Duodenal mucosa (tissue), 2 donors: ENCODE measurements around the gene ISCU.

Source experiments
- H3K27ac ChIP-seq: one replicate; pipeline ENCODE4 v1.7.0; 2013; ENCODE audit warnings: low read depth, low read length
- H3K27me3 ChIP-seq, 2 donors: one replicate each; pipeline ENCODE4 v1.7.0; 2013; ENCODE audit warnings: low read length in 2 of 2, control low read depth in 1 of 2; ENCODE audit not compliant: insufficient read depth in 2 of 2, control insufficient read depth in 1 of 2
- H3K36me3 ChIP-seq, 2 donors: one replicate each; pipeline ENCODE4 v1.7.0; 2013; ENCODE audit warnings: low read length in 2 of 2, control low read depth in 1 of 2; ENCODE audit not compliant: insufficient read depth in 2 of 2, control insufficient read depth in 1 of 2
- H3K4me1 ChIP-seq, 2 donors: one replicate each; pipeline ENCODE4 v1.7.0; 2013; ENCODE audit warnings: low read length in 2 of 2, control low read depth in 1 of 2; ENCODE audit not compliant: insufficient read depth in 2 of 2, control insufficient read depth in 1 of 2
- H3K4me3 ChIP-seq, 2 donors: one replicate each; pipeline ENCODE4 v1.7.0; 2013; ENCODE audit warnings: low read length in 2 of 2, low read depth in 1 of 2
- H3K9ac ChIP-seq, 2 donors: one replicate each; pipeline ENCODE4 v1.7.0; 2013; ENCODE audit warnings: low read length in 2 of 2, low read depth in 1 of 2
- H3K9me3 ChIP-seq, 2 donors: one replicate each; pipeline ENCODE4 v1.7.0; 2013; ENCODE audit warnings: low read length in 2 of 2, control low read depth in 1 of 2; ENCODE audit not compliant: control insufficient read depth in 1 of 2

Gene ISCU

DNA sequence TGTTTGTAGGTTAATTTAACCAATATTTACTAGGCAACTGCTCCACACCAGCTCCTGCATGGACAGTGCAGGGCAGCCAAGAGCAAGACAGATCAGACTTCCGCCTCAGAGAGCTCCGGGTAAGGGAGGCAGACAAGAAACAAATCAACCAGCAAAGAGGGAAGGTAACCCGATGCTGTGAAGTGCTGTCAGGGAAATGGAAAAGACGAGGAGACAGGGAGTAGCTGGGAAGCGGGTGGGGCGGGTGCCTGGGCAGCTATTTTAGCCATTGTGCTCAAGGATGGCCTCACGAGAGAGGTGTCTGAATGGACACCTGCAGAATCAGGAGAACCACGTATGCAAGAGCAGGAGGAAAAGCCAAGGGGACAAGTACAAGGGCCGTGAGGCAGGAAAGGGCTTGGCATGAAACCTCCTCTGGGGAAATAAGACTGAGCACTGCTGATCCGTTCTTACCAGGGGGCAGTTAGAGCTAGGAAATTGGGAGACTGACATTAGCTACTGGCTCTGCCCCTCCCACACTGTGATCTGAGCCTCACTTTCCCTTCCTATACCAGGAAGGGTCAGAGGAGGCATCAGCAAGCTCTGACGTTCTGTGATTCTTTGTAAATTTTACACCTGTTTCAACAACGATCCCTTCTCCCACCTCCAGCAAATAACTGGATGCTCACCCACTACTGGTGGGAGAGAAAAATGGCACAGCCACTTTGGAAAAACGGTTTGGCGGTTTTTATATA lies 42.0 kb downstream of the ISCU start:
- Histone ChIP-seq H3K4me1 (no peaks in the 10 kb centered on the region), H3K27me3 (no peaks in the 10 kb centered on the region), H3K36me3 (no peaks in the 10 kb centered on the region), H3K27ac (no peak overlapping the region), H3K9ac (no peak overlapping the region), H3K9me3 (no peaks in the 10 kb centered on the region), H3K4me3 (no peak overlapping the region)

DNA sequence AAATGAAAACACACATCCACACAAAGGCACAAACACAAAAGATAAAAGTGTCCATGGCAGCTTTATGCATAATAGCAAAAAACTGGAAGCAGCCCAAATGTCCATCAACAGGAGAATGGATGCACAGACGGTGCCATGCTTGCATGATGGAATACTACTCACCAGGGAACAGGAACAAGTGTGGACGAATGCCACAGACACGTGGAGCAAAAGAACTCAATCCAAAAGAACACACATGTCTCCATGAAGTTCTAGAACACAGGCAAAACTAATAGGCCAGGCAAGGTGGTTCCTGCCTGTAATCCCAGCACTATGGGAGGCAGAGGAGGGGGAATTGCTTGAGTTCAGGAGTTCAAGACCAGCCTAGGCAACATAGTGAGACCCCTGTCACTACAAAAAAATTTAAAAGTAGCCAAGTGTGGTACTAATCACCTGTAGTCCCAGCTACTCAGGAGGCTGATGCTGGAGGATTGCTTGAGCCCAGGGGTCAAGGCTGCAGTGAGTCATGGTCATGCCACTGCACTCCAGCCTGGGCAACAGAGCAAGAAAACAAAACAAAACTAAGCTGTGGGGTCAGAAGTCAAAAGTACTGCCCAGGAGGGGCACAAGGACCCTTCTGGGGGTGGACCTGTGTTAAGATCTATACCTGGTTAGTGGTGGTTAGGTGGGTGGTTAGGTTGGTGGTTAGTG lies 42.7 kb downstream of the ISCU start:
- Histone ChIP-seq H3K9ac (no peak overlapping the region), H3K36me3 (no peaks in the 10 kb centered on the region), H3K9me3 (no peaks in the 10 kb centered on the region), H3K4me3 (no peak overlapping the region), H3K27ac (no peak overlapping the region), H3K27me3 (no peaks in the 10 kb centered on the region), H3K4me1 (no peaks in the 10 kb centered on the region)

DNA sequence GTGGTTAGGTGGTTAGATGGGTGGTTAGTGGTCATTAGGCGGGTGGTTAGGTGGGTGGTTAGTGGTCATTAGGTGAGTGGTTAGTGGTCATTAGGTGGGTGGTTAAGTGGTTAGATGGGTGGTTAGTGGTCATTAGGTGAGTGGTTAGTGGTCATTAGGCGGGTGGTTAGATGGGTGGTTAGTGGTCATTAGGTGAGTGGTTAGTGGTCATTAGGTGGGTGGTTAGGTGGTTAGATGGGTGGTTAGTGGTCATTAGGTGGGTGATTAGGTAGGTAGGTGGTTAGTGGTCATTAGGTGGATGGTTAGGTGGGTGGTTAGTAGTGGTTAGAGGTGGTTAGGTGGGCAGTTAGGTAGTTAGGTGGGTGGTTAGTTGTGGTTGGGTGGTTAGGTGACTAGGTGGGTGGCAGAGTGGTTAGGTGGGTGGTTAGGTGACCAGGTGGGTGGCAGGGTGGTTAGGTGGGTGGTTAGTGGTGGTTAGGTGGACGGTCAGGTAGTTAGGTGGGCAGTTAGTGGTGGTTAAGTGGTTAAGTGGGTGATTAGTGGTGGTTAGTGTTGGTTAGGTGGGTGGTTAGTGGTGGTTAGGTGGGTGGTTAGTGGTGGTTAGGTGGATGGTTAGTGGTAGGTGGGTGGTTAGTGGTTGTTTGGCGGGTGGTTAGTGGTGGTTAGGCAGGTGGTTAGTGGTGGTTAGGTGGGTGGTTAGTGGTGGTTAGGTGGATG lies 43.5 kb downstream of the ISCU start:
- no peaks in the 10 kb centered on the region for H3K9me3 ChIP-seq
- H3K4me3 ChIP-seq = no peak overlapping the region

DNA sequence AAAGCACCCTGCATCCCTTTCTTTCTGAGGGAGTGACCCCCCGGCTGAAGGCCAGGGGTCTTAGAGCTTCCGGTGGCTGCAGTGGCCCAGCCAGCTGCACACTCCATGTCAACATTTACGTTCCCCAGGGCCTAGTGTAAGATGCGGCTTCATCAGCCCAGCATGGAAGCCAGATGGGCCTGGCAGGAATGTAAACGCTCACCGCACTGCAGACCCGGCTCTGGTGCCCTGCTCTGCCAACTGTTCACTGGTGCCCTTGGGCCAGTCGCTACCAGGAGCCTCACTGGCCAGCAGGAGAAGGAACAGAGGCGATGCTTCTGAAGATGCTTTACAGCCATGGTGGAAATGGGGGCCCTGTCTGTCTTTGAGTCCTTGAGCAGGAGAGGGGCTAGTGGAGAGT lies 44.1 kb downstream of the ISCU start:
- Histone ChIP-seq H3K9ac (no peak overlapping the region), H3K27me3 (no peaks in the 10 kb centered on the region), H3K4me3 (no peak overlapping the region), H3K36me3 (no peaks in the 10 kb centered on the region), H3K27ac (no peak overlapping the region), H3K9me3 (no peaks in the 10 kb centered on the region), H3K4me1 (no peaks in the 10 kb centered on the region)

More for the DNA sequence above, 43.5 kb downstream of the ISCU start:
- H3K36me3 ChIP-seq = no peaks in the 10 kb centered on the region
- no peaks in the 10 kb centered on the region for H3K27me3 ChIP-seq
- no peak overlapping the region for H3K9ac ChIP-seq
- H3K27ac ChIP-seq = no peak overlapping the region
- no peaks in the 10 kb centered on the region for H3K4me1 ChIP-seq

DNA sequence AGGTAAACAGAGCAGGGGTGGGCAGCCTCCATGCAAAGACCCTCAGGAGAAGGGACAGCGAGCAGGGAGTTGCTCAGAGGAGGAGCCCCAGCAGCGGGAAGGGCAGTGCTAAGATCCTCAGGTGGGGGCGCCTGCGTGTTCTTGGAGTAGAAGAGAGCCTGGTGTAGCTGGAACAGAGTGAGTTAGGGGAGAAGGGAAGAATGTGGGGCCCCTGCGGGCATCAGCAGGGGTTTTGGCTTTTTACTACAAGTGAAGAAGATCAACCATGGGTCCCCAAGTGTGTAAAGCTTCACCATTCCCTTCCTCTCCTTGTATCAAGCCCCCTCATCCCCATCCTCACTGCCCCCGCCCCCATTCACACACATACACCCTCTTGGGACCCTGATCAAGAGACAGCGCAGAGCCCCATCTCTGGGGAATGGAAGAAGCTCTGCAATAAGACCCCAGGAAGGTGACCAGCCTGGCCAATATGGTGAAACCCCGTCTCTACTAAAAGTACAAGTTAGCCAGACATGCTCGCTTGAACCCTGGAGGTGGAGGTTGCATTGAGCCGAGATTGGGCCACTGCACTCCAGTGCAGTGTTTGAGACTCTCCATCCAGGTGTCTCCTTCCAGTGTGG lies 45.7 kb downstream of the ISCU start:
- peaks cover 0 to 3% of the 10 kb centered on the region in 2 donors for H3K4me1 ChIP-seq

DNA sequence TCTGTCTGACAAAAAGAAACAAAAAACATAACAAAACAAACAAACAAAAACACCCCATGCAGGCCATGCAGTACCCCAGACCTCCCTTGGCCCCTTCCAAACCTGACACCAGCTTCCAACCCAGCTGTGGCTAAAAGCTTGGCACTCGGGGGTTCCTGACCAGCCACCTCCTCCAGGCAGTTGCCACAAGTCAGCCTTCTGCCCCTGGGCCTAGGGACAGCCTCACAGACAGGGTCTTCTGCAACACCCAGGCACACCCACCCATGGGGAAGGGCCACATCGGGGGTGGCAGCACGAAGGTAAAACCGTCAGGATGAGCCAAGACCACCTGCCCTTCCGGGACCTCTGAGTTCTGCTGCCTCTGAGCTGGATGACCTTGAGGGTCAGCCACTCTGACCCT lies 46.2 kb downstream of the ISCU start:
- H3K4me3 ChIP-seq = no peak overlapping the region
- no peaks in the 10 kb centered on the region for H3K9me3 ChIP-seq
- H3K9ac ChIP-seq = no peak overlapping the region
- H3K27ac ChIP-seq = no peak overlapping the region
- H3K36me3 ChIP-seq = no peaks in the 10 kb centered on the region
- H3K27me3 ChIP-seq = no peaks in the 10 kb centered on the region
- H3K4me1 ChIP-seq = peaks cover 0 to 3% of the 10 kb centered on the region in 2 donors

More for the DNA sequence above, 45.7 kb downstream of the ISCU start:
- Histone ChIP-seq H3K9ac (no peak overlapping the region), H3K27me3 (no peaks in the 10 kb centered on the region), H3K27ac (no peak overlapping the region), H3K4me3 (no peak overlapping the region), H3K9me3 (no peaks in the 10 kb centered on the region), H3K36me3 (no peaks in the 10 kb centered on the region)

DNA sequence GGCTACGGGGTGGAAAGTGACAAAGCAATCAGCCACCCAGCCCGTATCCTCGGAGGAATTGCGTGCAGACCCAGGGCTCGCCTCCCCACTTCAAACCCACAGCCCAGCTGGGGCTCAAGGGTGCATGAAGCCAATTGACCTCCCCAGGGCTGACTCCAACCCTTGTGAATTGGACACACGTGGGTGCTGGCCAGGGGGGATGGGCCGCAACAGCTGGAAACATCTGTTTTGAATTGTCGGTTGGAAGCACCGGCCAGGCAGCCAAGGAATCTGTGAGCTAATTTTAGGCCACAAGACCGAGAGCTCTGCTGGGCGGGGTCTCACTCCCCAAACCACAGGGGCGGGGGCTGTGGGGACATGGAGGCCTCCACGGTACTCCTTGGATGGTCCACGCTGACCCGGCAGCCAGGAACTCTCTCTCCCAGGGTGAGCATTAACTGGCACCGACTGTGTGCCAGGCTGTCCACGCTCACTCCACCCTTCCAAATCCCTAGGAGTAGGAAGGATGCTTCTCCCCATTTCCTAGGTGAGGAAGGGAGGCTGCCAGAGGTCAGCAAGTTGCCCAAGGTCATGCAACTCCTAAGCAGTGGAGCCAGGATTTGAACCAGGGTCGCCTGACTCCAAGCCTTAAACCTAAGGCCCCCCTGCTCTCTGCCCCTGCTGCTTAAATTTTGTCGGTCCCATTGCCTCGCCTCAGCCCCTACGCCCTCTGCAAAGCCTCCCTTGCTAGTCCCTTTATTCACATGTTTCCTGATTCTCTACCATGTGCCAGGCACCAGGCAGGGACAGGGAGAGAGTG lies 47.3 kb downstream of the ISCU start:
- Histone ChIP-seq H3K4me3 (no peak overlapping the region), H3K27ac (no peak overlapping the region), H3K4me1 (peaks cover 0 to 3% of the 10 kb centered on the region in 2 donors), H3K36me3 (no peaks in the 10 kb centered on the region), H3K27me3 (no peaks in the 10 kb centered on the region), H3K9ac (no peak overlapping the region), H3K9me3 (no peaks in the 10 kb centered on the region)

DNA sequence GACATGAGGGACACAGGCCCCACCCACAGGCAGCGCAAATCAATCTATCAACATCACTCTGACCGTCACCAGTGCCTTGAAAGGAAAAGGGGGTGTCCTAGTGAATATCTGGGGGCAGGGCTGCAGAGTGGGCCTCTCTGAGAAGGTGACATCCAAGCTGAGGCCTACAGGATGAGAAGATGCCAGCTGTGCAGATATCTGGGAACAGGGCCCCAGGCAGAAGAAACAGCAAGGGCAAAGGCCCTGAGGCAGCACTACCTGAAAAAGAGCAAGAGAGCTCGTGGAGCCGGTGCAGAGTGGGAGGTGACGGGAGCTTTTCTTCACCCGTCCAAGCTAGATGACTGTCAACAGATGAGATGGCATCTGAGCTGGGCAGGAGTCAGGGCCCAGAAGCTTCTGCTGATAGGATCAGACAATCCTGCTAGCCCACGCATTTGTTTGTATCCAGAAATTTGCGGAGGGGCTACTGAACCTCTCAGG lies 48.0 kb downstream of the ISCU start:
- Histone ChIP-seq H3K9me3 (no peaks in the 10 kb centered on the region), H3K4me1 (peaks cover 0 to 3% of the 10 kb centered on the region in 2 donors), H3K36me3 (no peaks in the 10 kb centered on the region), H3K4me3 (no peak overlapping the region), H3K27ac (no peak overlapping the region), H3K27me3 (no peaks in the 10 kb centered on the region), H3K9ac (no peak overlapping the region)

DNA sequence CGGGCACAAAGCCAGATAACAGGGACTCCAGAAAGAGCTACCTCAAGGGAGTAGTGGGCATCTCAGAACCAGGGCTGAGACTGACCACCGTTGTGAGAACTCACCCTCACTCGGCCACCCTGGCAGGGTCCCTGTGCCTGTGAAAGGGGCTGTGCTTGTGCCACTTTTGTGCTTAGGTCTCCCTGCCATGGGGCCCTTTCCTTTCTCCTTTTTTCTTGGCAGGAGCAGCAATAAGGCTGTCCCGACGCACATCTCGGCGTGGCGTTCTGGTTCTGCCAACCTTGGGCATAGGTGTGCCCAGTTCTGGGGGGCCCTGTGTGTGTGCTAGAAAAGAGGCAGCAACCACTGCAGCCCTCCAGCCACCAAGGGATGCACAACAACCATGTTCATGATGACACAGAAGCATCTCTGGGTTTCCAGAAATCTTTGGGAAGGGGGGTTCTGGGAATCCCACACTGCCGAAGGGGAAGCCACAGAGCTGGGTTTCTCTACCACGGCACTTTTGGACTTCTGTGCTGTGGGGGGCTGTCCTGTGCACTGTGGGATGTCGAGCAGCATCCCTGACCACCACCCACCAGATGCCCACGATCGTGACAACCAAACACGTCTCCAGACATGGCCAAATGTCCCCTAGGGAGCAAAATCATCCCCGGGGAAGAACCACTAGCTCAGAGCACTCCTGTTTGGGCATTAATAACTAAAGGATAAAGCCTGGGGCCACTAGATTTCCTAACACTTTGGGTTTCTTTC lies 48.6 kb downstream of the ISCU start:
- Histone ChIP-seq H3K36me3 (no peaks in the 10 kb centered on the region), H3K27me3 (no peaks in the 10 kb centered on the region), H3K27ac (no peak overlapping the region), H3K9me3 (peaks cover 3 to 4% of the 10 kb centered on the region in 2 donors), H3K9ac (no peak overlapping the region), H3K4me1 (peaks cover 0 to 3% of the 10 kb centered on the region in 2 donors), H3K4me3 (no peak overlapping the region)
